ENCODE data around the gene CEP55. TPM values are rescaled to one million over a fixed set of nuclear protein-coding genes. Genes with fewer than 3 reads are reported as not detected.

The CEP55 gene
- total and polyA plus RNA-seq, 10 of the 15 experiments (the other 5 are each of a cell fraction or from before 2014, with no cell fraction given) = 14.6 to 83.6 (median 52.0) TPM

GRCh38 chr10:93496322-93497041 lies at the start of gene CEP55 (continued):
- no peak for TF ChIP-seq CEBPZ (IDR thresholded peaks at IDR 0.05; ENCODE audit: low read depth, low read length)
- TF ChIP-seq TAF1 (IDR thresholded peaks at IDR 0.05; ENCODE audit: borderline replicate concordance, low read depth, low read length) = peak; percentile 74; the same call in 1 of the 2 replicates
- TF ChIP-seq TCF3 (IDR thresholded peaks at IDR 0.05; ENCODE audit: borderline replicate concordance, insufficient read depth, low read depth, low read length) = peak; percentile 69; the same call in 1 of the 2 replicates
- no peak for TF ChIP-seq CHD4 (IDR thresholded peaks at IDR 0.05)
- no peak for TF ChIP-seq RAD51 (IDR thresholded peaks at IDR 0.05)
- TF ChIP-seq MTA3 (IDR thresholded peaks at IDR 0.05; ENCODE audit: borderline replicate concordance, low read length) = no peak
- peak; percentile 61; the same call in 1 of the 2 replicates for TF ChIP-seq RFX5 (IDR thresholded peaks at IDR 0.05; ENCODE audit: low read depth, low read length)
- TF ChIP-seq POLR2AphosphoS5 (IDR thresholded peaks at IDR 0.05; ENCODE audit: low read length) = peak; percentile 69
- 0 out of 4 replicates have a peak, but pooled peaks of 1 of the 2 experiments have one; percentile 17 for TF ChIP-seq EP300 (IDR thresholded peaks at IDR 0.05; ENCODE audit: borderline replicate concordance in 1 of 2, control insufficient read depth in 1 of 2, low read depth in 2 of 2, low read length in 2 of 2)
- no peak for TF ChIP-seq NFXL1 (IDR thresholded peaks at IDR 0.05; ENCODE audit: borderline replicate concordance)
- TF ChIP-seq JUNB (IDR thresholded peaks at IDR 0.05) = no peak
- TF ChIP-seq NR2F1 (conservative IDR thresholded peaks at IDR 0.05) = 0 out of 2 replicates have a peak, but pooled peaks have one; percentile 12
- TF ChIP-seq ATF2 (IDR thresholded peaks at IDR 0.05; ENCODE audit: low read length) = no peak
- TF ChIP-seq CHD2 (IDR thresholded peaks at IDR 0.05; ENCODE audit: borderline replicate concordance, low read depth, low read length) = peak; percentile 45; the same call in 1 of the 2 replicates
- TF ChIP-seq YY1 (IDR thresholded peaks at IDR 0.05; ENCODE audit: low read depth, low read length) = peak; percentile 36; the same call in 1 of the 2 replicates
- TF ChIP-seq KDM1A (IDR thresholded peaks at IDR 0.05; ENCODE audit: borderline replicate concordance) = no peak
- no peak for TF ChIP-seq ATF3 (IDR thresholded peaks at IDR 0.05; ENCODE audit: borderline replicate concordance, extremely low read depth, low read depth, low read length)
- TF ChIP-seq LARP7 (IDR thresholded peaks at IDR 0.05) = peak; percentile 56; the same call in 1 of the 2 replicates
- no peak for TF ChIP-seq MYB (IDR thresholded peaks at IDR 0.05; ENCODE audit: borderline replicate concordance, low read depth, low read length)
- TF ChIP-seq CEBPB (IDR thresholded peaks at IDR 0.05; ENCODE audit: borderline replicate concordance in 1 of 2, low read depth in 2 of 2, low read length in 2 of 2) = no peak
- peak; percentile 5 to 58; a peak in 1 of 4 replicates for TF ChIP-seq BHLHE40 (IDR thresholded peaks at IDR 0.05; ENCODE audit: borderline replicate concordance in 1 of 2, low read depth in 2 of 2, low read length in 1 of 2)
- no peak for TF ChIP-seq NFIC (IDR thresholded peaks at IDR 0.05; ENCODE audit: low read depth, low read length)
- TF ChIP-seq USF2 (IDR thresholded peaks at IDR 0.05; ENCODE audit: borderline replicate concordance, low read depth, low read length) = no peak
- TF ChIP-seq ASH2L (IDR thresholded peaks at IDR 0.05; ENCODE audit: borderline replicate concordance, low read depth) = 0 out of 2 replicates have a peak, but pooled peaks have one; percentile 79

Data from GM12878 (cell line).